Activated CD8-positive, alpha-beta memory T cell treated with anti-CD3 and anti-CD28 coated beads, Interleukin-2, amount 10 ng/mL, durations not matched to agents 7 days and 5 days (primary cell): ENCODE results near the gene MSH2. TPM values are rescaled to one million over a fixed set of nuclear protein-coding genes. Genes with fewer than 3 reads are reported as not detected.
"Not testable (repeated sequence)": the region's sequence is repeated elsewhere in the genome, so short reads cannot be mapped to it uniquely, and the experiment has no call there.

Experiments
- ATAC-seq: fragments of 150-1000 bp; cut with Tn5 transposase; one replicate; pipeline ENCODE4 v1.10.0; 2021; ENCODE audit warnings: moderate library complexity
- CTCF ChIA-PET: fragments of 350-600 bp; sonication (Branson Sonifier 250); formaldehyde crosslinking; loops from one replicate; lab custom pipeline; 2021; ENCODE audit warnings: antibody characterized with exemption; lab: Charles Lee
- DNase-seq: peaks from one replicate; pipeline ENCODE4 v3.0.0-alpha.2; 2020
- H3K27ac Mint-ChIP-seq: one replicate; pipeline ENCODE4 v1.8.0; 2021; ENCODE audit warnings: mild to moderate bottlenecking, mixed read lengths
- H3K27me3 Mint-ChIP-seq: one replicate; pipeline ENCODE4 v1.8.0; 2021; ENCODE audit warnings: mixed read lengths
- H3K36me3 Mint-ChIP-seq: one replicate; pipeline ENCODE4 v1.8.0; 2021; ENCODE audit warnings: mild to moderate bottlenecking, mixed read lengths
- H3K4me1 Mint-ChIP-seq: one replicate; pipeline ENCODE4 v1.8.0; 2021; ENCODE audit warnings: mixed read lengths
- H3K4me3 Mint-ChIP-seq: one replicate; pipeline ENCODE4 v1.8.0; 2021; ENCODE audit warnings: mild to moderate bottlenecking, moderate library complexity, mixed read lengths
- H3K9me3 Mint-ChIP-seq: one replicate; pipeline ENCODE4 v1.8.0; 2022; ENCODE audit warnings: low read depth, mixed read lengths
- total RNA-seq, 2 experiments: library from RNA; stranded (reverse); gene quantifications; one replicate each; pipeline ENCODE4 v1.2.3, GENCODE V29; 2021

MSH2 gene
- total RNA-seq, 2 experiments from 2014 or later, result 45.7 to 57.4 TPM

GRCh38 chr2:47493317-47494035 is 90.5 kb downstream of the MSH2 start:
- ATAC-seq (no peak), DNase-seq (peak; percentile 2)
- Mint-ChIP-seq H3K27ac (no peak overlapping the region), H3K4me1 (peaks cover 3% of the 10 kb centered on the region), H3K9me3 (no peaks in the 10 kb centered on the region), H3K4me3 (no peak overlapping the region), H3K27me3 (no peaks in the 10 kb centered on the region), H3K36me3 (peaks cover 5% of the 10 kb centered on the region)
- CTCF ChIA-PET, result no interaction called here

GRCh38 chr2:47494267-47495130 is 91.5 kb downstream of the MSH2 start:
- peaks cover 3% of the 10 kb centered on the region for H3K9me3 Mint-ChIP-seq
- no peaks in the 10 kb centered on the region for H3K27me3 Mint-ChIP-seq
- CTCF ChIA-PET, result no interaction called here
- H3K4me3 Mint-ChIP-seq, result no peak overlapping the region
- H3K36me3 Mint-ChIP-seq, result peaks cover 8% of the 10 kb centered on the region
- H3K4me1 Mint-ChIP-seq, result peaks cover 3% of the 10 kb centered on the region
- DNase-seq (peak; percentile 33), ATAC-seq (no peak)
- H3K27ac Mint-ChIP-seq, result no peak overlapping the region

DNA sequence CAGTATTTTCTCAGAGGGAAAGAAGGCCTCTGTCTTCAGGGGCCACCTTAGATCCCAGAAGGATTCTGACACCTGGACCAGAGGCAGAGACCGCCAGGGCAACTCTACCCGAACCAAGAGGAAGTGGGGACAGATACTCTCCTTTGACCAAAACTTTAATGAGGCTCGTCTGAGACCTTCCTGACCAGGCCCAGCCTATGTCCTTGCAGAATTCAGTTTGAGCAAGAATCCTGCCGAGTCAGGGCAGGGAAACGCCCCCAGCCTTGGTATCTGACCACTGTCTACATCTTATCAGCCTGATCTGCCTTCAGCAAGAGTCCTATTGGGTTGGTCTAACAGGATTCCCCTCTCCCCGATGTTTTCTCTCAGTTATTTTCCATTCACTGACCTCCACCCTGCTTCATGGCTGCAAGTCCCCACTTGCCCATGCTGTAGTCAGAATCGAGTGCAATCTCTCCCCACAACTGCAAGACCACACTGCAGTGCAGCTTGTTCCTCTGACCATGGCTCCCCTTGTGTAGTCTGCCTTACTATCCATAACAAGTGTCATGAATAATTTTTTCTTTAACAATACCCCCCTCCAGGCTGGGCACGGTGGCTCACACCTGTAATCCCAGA is 95.0 kb downstream of the MSH2 start:
- DNase-seq (no peak), ATAC-seq (no peak)
- H3K4me1 Mint-ChIP-seq, result peaks cover 25% of the 10 kb centered on the region
- no peaks in the 10 kb centered on the region for H3K27me3 Mint-ChIP-seq
- no peak overlapping the region for H3K4me3 Mint-ChIP-seq
- CTCF ChIA-PET, result no interaction called here
- peaks cover 16% of the 10 kb centered on the region for H3K9me3 Mint-ChIP-seq
- no peak overlapping the region for H3K27ac Mint-ChIP-seq
- peaks cover 25% of the 10 kb centered on the region for H3K36me3 Mint-ChIP-seq

DNA sequence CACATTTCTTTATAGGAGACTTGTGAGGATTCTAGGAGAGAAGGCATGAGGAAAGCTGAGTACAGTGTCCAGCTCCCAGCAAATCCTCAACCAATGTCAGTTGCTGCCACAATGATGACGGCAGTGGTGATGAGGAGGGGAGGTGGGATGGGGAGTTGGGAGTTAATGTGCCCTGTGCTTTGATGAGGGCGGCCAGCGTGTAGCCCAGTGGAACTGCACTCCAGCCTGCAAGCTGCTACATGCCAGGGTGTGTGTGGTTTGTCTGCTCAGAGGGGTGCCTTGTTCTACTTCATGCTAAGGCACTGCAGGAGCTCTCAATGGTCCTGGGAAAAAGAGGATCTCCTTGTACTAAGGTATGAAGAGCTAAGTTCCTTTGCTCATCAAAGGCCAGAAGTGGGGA is 96.1 kb downstream of the MSH2 start:
- H3K27me3 Mint-ChIP-seq, result no peaks in the 10 kb centered on the region
- CTCF ChIA-PET, result no interaction called here
- H3K36me3 Mint-ChIP-seq, result peaks cover 25% of the 10 kb centered on the region
- ATAC-seq (no peak), DNase-seq (no peak)
- H3K4me1 Mint-ChIP-seq, result peaks cover 25% of the 10 kb centered on the region
- H3K4me3 Mint-ChIP-seq, result no peak overlapping the region
- no peak overlapping the region for H3K27ac Mint-ChIP-seq
- peaks cover 19% of the 10 kb centered on the region for H3K9me3 Mint-ChIP-seq

DNA sequence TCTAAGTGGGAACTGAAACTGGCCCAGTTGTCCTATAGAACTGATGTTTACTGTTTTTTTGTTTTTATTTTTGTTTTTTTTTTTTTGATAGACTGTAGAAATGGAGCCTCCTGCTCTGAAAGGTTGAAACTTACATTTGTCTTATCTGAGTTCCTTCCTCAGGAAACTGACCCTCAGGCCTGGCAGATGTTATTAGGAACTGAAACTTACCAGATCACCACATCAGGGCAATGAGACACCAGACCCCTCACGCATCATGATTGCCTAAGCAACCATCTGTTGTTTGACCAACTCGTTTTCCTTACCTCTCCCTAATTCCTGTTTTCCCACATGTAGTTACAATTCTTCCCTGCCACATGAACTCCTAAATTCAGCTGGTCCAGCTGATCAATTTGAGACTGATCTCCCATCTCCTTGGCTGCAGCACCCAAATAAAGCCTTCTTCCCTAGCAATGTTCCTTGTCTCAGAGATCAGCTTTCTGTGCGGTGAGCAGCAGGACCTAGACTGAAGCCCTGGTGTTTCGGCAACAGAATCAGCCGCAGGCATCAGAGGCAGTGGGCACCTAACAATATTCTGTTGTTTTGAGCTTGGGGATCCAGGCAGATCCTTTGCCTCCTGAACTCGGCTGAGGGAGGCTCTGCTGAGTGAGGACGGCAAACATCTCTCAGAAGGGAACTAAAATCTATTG is 96.8 kb downstream of the MSH2 start:
- CTCF ChIA-PET, result interaction anchor here (0.7 kb wide), 1 partner anchor 879 kb away, joined by 3 read pairs; no protein-coding TSS in a partner anchor
- Mint-ChIP-seq H3K4me3 (no peak overlapping the region), H3K36me3 (peaks cover 27% of the 10 kb centered on the region), H3K9me3 (peaks cover 19% of the 10 kb centered on the region), H3K27ac (no peak overlapping the region), H3K4me1 (peaks cover 25% of the 10 kb centered on the region), H3K27me3 (no peaks in the 10 kb centered on the region)
- no peak for DNase-seq
- ATAC-seq, result no peak

DNA sequence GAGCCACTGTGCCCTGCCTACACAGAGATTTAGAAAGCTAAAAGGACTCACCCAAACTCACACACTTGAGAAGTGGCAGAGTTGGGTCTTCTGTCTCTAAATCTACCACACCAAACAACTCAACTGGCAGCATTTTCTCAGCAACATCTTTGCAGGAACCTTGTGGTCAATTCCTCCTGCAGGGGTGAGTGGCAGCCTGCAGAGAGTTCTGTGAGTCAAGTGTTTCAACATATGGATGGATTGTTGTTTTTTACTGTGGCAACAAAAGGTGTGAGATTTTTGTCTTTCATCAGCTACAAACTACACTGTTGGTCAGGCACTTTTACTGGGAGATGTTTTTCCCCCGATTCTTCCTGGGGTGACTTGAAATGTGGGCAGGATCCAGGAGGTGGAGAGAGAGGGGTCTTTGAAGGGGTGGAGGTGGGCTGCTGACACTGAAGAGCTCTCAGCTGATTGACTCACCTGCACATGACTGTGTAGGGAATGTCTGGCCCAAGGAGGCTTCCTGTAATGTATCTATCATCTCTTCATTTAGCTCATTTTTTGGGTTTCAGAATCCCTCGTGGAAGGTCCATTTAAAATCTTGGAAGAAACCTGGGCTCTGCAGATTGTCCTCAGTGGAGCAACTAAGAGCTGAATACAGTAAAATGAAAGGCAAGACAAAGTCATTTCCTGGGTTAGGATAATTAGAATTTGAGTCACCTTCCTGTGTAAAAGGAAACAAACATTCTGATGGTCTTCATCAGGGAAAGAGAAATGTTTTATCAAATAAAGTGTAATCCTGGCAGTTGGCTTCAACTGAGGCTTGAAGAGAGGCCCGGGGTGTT is 98.6 kb downstream of the MSH2 start:
- ATAC-seq, result peak; percentile 78
- DNase-seq, result peak; percentile 56
- peak overlapping the region; percentile 91 for H3K27ac Mint-ChIP-seq
- H3K4me1 Mint-ChIP-seq, result peaks cover 25% of the 10 kb centered on the region
- peak overlapping the region; percentile 31 for H3K4me3 Mint-ChIP-seq
- no peaks in the 10 kb centered on the region for H3K27me3 Mint-ChIP-seq
- H3K36me3 Mint-ChIP-seq, result peaks cover 29% of the 10 kb centered on the region
- CTCF ChIA-PET, result interaction anchor here (0.6 to 1.6 kb wide), 3 partner anchors 20 to 487 kb away, joined by 3 to 5 read pairs (median 3); no protein-coding TSS in a partner anchor
- H3K9me3 Mint-ChIP-seq, result peaks cover 23% of the 10 kb centered on the region

DNA sequence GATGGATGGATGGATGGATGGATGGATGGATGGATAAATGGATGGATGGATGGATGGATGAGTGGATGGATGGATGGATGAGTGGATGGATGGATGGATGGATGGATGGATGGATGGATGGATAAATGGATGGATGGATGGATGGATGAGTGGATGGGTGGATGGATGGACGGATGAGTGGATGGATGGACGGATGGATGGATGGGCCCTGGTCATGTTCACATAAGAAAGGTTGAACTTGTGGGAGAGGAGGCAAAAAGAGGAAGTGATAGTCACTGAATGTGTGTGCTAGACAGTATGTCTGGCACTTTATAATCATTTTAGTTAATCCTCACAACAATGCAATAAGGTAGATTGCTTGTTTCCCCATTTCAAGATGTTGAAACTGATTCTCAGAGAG is 99.5 kb downstream of the MSH2 start:
- peaks cover 23% of the 10 kb centered on the region for H3K4me1 Mint-ChIP-seq
- CTCF ChIA-PET, result interaction anchor here (1.6 kb wide), 1 partner anchor 265 kb away, joined by 5 read pairs; no protein-coding TSS in a partner anchor
- ATAC-seq, H3K27me3 Mint-ChIP-seq, H3K4me3 Mint-ChIP-seq, DNase-seq: not testable (repeated sequence)
- peaks cover 29% of the 10 kb centered on the region for H3K36me3 Mint-ChIP-seq
- peaks cover 23% of the 10 kb centered on the region for H3K9me3 Mint-ChIP-seq
- peak overlapping the region; percentile 39 for H3K27ac Mint-ChIP-seq

- peaks cover 26% of the 10 kb centered on the region for H3K36me3 Mint-ChIP-seq
- H3K27ac Mint-ChIP-seq, result no peak overlapping the region
- peaks cover 26% of the 10 kb centered on the region for H3K4me1 Mint-ChIP-seq
- DNase-seq (no peak), ATAC-seq (no peak)
- no peaks in the 10 kb centered on the region for H3K27me3 Mint-ChIP-seq
- CTCF ChIA-PET, result no interaction called here
- H3K4me3 Mint-ChIP-seq, result no peak overlapping the region
- H3K9me3 Mint-ChIP-seq, result peaks cover 23% of the 10 kb centered on the region
Measured at GRCh38 chr2:47503481-47504070, 100.6 kb downstream of the MSH2 start.

DNA sequence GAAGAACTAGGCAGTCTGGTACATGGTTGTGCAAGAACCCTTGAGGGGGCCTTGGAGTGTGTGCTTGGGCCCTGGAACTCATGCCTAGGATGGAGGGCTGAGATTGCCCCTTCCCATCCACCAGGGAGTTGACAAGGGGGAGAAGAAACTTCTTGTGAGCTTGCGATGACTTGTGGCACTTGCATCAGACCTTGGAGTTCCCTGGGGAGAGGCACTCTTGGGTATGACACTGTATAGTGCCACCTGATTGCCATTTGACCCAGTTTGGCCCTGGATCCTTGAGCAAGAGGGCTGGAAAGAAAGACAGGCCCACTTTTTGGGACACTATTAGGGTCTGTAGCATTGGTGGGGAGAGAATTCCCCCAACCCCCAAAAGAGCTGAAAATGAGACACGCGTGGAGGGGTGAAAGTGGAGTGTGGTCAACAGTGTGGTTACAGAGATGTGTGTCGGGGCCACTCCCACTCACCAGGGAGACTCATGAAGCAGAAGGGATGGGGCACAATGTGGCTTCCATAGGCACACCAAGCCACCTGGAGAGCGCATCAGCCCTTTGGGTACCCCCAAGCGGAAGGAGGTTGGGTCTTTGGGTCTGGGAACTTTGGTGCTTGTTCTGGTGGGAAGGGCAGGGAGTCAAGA is 101.3 kb downstream of the MSH2 start:
- Mint-ChIP-seq H3K4me3 (no peak overlapping the region), H3K36me3 (peaks cover 25% of the 10 kb centered on the region), H3K27me3 (no peaks in the 10 kb centered on the region), H3K9me3 (peaks cover 20% of the 10 kb centered on the region), H3K4me1 (peaks cover 33% of the 10 kb centered on the region), H3K27ac (no peak overlapping the region)
- CTCF ChIA-PET, result no interaction called here
- ATAC-seq (no peak), DNase-seq (no peak)

GRCh38 chr2:47506024-47506423 is 103.1 kb downstream of the MSH2 start:
- Mint-ChIP-seq H3K27ac (no peak overlapping the region), H3K36me3 (peaks cover 15% of the 10 kb centered on the region)
- CTCF ChIA-PET, result interaction anchor here (1.0 kb wide), 1 partner anchor 12 kb away, joined by 3 read pairs; no protein-coding TSS in a partner anchor

DNA sequence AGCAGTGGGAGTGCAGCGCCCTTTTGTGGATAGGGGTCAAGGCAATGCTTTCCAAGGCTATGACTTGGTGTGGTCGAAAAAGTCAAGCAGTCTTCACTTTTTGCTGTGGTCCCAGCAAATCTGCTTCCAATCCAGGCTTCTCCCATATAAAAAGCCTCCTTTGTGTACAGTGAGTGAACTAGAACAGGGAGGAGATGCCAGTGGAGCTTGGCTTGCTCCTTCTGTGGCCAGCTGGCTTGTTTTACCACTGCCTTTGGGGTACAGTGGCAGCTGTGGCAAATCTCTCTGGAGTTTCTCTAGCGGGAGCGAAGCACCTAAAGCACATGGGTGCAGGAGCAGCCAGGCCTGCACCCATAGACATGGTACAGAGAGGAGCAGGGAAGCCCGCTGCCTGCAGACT is 103.5 kb downstream of the MSH2 start:
- CTCF ChIA-PET, result no interaction called here

More at GRCh38 chr2:47506024-47506423, 103.1 kb downstream of the MSH2 start:
- H3K4me1 Mint-ChIP-seq, result peaks cover 35% of the 10 kb centered on the region
- DNase-seq (no peak), ATAC-seq (no peak)
- no peaks in the 10 kb centered on the region for H3K27me3 Mint-ChIP-seq
- peaks cover 11% of the 10 kb centered on the region for H3K9me3 Mint-ChIP-seq
- H3K4me3 Mint-ChIP-seq, result no peak overlapping the region

More for the DNA sequence above, 103.5 kb downstream of the MSH2 start:
- no peak overlapping the region for H3K27ac Mint-ChIP-seq
- H3K36me3 Mint-ChIP-seq, result peaks cover 11% of the 10 kb centered on the region
- no peak overlapping the region for H3K4me3 Mint-ChIP-seq
- peaks cover 31% of the 10 kb centered on the region for H3K4me1 Mint-ChIP-seq
- ATAC-seq, result no peak
- no peaks in the 10 kb centered on the region for H3K27me3 Mint-ChIP-seq
- no peak for DNase-seq
- peaks cover 11% of the 10 kb centered on the region for H3K9me3 Mint-ChIP-seq
